Colonic mucosa (tissue), 4 donors: ENCODE data around the gene NR3C2. TPM values are rescaled to one million over a fixed set of nuclear protein-coding genes. Genes with fewer than 3 reads are reported as not detected.

ENCODE experiments used
- DNase-seq: peaks from one replicate; pipeline ENCODE4 v3.0.0-alpha.2; 2020
- H3K27ac ChIP-seq: fragments of 200-600 bp; one replicate; pipeline ENCODE4 v1.8.0; 2021
- H3K27me3 ChIP-seq: fragments of 200-600 bp; one replicate; pipeline ENCODE4 v1.8.0; 2021
- H3K36me3 ChIP-seq: fragments of 200-600 bp; one replicate; pipeline ENCODE4 v1.8.0; 2021
- H3K4me1 ChIP-seq: fragments of 200-600 bp; one replicate; pipeline ENCODE4 v1.8.0; 2021; ENCODE audit warnings: mild to moderate bottlenecking
- H3K4me3 ChIP-seq: fragments of 200-600 bp; one replicate; pipeline ENCODE4 v1.8.0; 2021
- H3K9ac ChIP-seq, 2 donors: one replicate each; pipeline ENCODE4 v1.7.0; 2013; ENCODE audit warnings: control low read depth in 2 of 2, low read depth in 2 of 2, low read length in 2 of 2
- H3K9me3 ChIP-seq: fragments of 200-600 bp; one replicate; pipeline ENCODE4 v1.8.0; 2021
- CTCF ChIP-seq: fragments of 200-600 bp; IDR thresholded peaks from one replicate; pipeline ENCODE4 v1.8.0; 2022; ENCODE audit warnings: antibody characterized with exemption, mild to moderate bottlenecking
- intact Hi-C: fragments of 100-400 bp; cut with DNase I; formaldehyde crosslinking; loops from one replicate; pipeline ENCODE4 v1.14.1; 2022
- total RNA-seq, 2 donors: library from RNA; stranded (reverse); fragmentation: NEBNext Ultra II Directional in 1 of 2; extraction: Animal tissue kit (Norgen Biotek cat#: 25700) in 1 of 2; gene quantifications; one replicate each; pipeline ENCODE4 v1.2.1, GENCODE V29; 2021
- donor health status: healthy.
- donor health status: DM: no; HTN: no; CAD: no.
- donor health status: DM: no; HTN: no; CAD: no.

Gene NR3C2
- total RNA-seq, 2 donors from 2014 or later: 74.8 to 96.0 TPM

DNA sequence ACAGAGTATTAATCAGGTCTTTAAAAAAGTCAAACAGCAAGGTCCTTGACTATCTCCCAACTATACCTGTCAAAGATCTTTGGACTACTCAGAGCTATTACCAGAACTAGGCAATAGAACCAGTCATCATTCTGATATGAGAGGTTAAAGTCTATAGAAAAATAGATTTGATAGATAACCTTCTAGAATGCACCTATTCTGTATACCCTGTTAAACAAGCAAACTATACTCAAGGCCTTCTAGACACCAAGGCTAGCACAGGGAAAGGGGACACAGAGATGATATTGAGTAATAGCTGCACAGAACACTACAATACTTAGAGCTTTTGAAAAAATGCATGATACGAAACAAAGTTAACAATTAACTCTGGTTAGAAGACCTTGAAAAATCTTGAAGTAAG lies 149.5 kb downstream of the NR3C2 start:
- intact Hi-C loops: no loop called here
- peaks cover 4% of the 10 kb centered on the region for H3K4me1 ChIP-seq
- H3K4me3 ChIP-seq: no peak overlapping the region
- DNase-seq: no peak
- no peak for TF ChIP-seq CTCF
- H3K9me3 ChIP-seq: no peaks in the 10 kb centered on the region
- H3K27me3 ChIP-seq: no peaks in the 10 kb centered on the region
- H3K36me3 ChIP-seq: no peaks in the 10 kb centered on the region
- no peak overlapping the region for H3K27ac ChIP-seq
- no peak overlapping the region for H3K9ac ChIP-seq

DNA sequence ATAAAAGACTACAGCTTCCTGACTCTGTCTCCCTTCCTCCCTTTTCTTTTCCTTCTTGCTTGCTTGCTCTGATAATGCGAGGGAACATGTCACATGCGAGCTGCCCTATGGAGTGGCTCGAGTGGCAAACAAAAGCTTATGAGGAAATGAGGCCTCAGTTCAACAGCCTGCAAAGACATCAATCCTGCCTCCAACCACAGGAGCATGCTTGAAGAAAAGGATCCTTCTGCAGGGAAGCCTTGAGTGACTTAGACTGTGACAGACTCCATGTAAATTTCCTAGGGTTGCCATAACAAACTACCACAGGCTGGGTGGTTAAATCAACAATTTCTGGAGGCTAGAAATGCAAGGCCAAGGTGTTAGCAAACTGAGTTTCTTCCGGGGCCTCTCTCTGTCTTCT lies 152.5 kb downstream of the NR3C2 start:
- Histone ChIP-seq H3K9ac (no peak overlapping the region), H3K9me3 (no peaks in the 10 kb centered on the region), H3K27ac (no peak overlapping the region), H3K27me3 (no peaks in the 10 kb centered on the region), H3K4me3 (no peak overlapping the region), H3K36me3 (no peaks in the 10 kb centered on the region), H3K4me1 (peaks cover 8% of the 10 kb centered on the region)
- no peak for TF ChIP-seq CTCF
- intact Hi-C loops: no loop called here
- no peak for DNase-seq

GRCh38 chr4:148288448-148288847 lies 153.8 kb downstream of the NR3C2 start:
- no peak for TF ChIP-seq CTCF
- DNase-seq: no peak
- Histone ChIP-seq H3K36me3 (no peaks in the 10 kb centered on the region), H3K4me3 (no peak overlapping the region), H3K4me1 (peaks cover 3% of the 10 kb centered on the region), H3K9me3 (no peaks in the 10 kb centered on the region), H3K27ac (no peak overlapping the region), H3K27me3 (no peaks in the 10 kb centered on the region), H3K9ac (no peak overlapping the region)
- intact Hi-C loops: no loop called here

GRCh38 chr4:148287111-148287510 lies 155.1 kb downstream of the NR3C2 start:
- intact Hi-C loops: no loop called here
- no peaks in the 10 kb centered on the region for H3K36me3 ChIP-seq

DNA sequence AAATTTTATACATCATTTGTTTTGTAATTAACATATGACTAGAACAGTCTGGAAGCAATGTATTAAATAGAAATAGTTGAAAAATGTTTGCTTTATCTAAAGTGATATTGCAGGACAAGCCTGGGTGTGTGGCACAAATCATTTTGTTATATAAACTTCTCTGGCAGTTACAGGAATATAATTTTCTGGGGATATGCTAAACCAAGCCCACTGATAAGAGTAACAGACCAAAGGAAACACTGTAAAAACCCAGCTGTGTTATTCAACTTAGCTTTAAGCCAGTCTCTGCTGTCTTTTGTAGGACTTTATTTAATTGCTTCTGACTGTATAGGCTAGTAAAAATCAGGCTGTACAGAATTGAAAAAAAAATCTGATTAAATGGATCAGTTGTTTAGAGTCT lies 156.2 kb downstream of the NR3C2 start:
- intact Hi-C loops: no loop called here
- H3K27me3 ChIP-seq: no peaks in the 10 kb centered on the region
- no peaks in the 10 kb centered on the region for H3K9me3 ChIP-seq
- no peak for TF ChIP-seq CTCF
- H3K4me3 ChIP-seq: no peak overlapping the region
- H3K4me1 ChIP-seq: peaks cover 3% of the 10 kb centered on the region
- no peaks in the 10 kb centered on the region for H3K36me3 ChIP-seq
- H3K27ac ChIP-seq: no peak overlapping the region
- H3K9ac ChIP-seq: no peak overlapping the region
- DNase-seq: no peak

More at GRCh38 chr4:148287111-148287510, 155.1 kb downstream of the NR3C2 start:
- Histone ChIP-seq H3K4me1 (peaks cover 3% of the 10 kb centered on the region), H3K4me3 (no peak overlapping the region), H3K27me3 (no peaks in the 10 kb centered on the region), H3K9ac (no peak overlapping the region), H3K9me3 (no peaks in the 10 kb centered on the region), H3K27ac (no peak overlapping the region)
- no peak for DNase-seq
- no peak for TF ChIP-seq CTCF

DNA sequence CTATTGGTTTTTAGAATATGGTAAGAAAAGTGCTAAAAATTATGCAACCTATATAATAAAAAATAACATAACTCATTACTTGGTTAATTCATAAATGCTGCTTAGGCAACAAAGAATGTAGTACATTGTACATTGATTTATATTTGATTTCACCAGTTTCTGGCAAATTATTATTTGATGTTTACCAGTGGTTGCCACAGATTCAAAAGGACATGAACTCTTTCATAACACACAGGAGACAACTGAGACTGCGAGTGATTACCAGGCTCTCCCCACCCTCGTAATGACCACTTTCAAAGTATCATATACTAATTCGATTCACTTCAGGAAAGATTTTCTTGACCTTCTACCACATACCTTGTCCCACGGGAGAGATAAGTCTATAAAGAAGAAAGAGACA lies 158.5 kb downstream of the NR3C2 start:
- Histone ChIP-seq H3K4me1 (peaks cover 3% of the 10 kb centered on the region), H3K9me3 (no peaks in the 10 kb centered on the region), H3K36me3 (no peaks in the 10 kb centered on the region), H3K27me3 (no peaks in the 10 kb centered on the region), H3K4me3 (no peak overlapping the region), H3K9ac (no peak overlapping the region), H3K27ac (no peak overlapping the region)
- TF ChIP-seq CTCF: no peak
- no peak for DNase-seq
- intact Hi-C loops: no loop called here
